GM19099 (cell line): ENCODE results near the gene WFDC8.

Source experiments
- POLR2A ChIP-seq: IDR thresholded peaks from 3 replicates; pipeline ENCODE4 v1.6.1; 2011; ENCODE audit warnings: low read depth; ENCODE audit not compliant: insufficient read length; ENCODE audit errors: extremely low read depth

WFDC8 gene

GRCh38 chr20:45508068-45508886, 70.8 kb downstream of the WFDC8 start:
- no peak for TF ChIP-seq POLR2A

- TF ChIP-seq POLR2A: no peak
These were observed 71.9 kb downstream of the WFDC8 start for GRCh38 chr20:45507011-45507820.

- no peak for TF ChIP-seq POLR2A
These were observed 72.7 kb downstream of the WFDC8 start for GRCh38 chr20:45506398-45506797.

- no peak for TF ChIP-seq POLR2A
These were observed 75.7 kb downstream of the WFDC8 start for GRCh38 chr20:45503403-45503802.

- no peak for TF ChIP-seq POLR2A
These were observed 76.5 kb downstream of the WFDC8 start for GRCh38 chr20:45502561-45502960.
